GM12878 (cell line): Measurements from ENCODE around the gene CREB3L4. TPM values are rescaled to one million over a fixed set of nuclear protein-coding genes. Genes with fewer than 3 reads are reported as not detected.

Source experiments
- BCL3 ChIP-seq: IDR thresholded peaks from 2 replicates; pipeline ENCODE4 v1.6.1; 2011; ENCODE audit warnings: borderline replicate concordance, low read depth, mild to moderate bottlenecking, moderate library complexity, low read length; ENCODE audit not compliant: insufficient read depth, poor library complexity, severe bottlenecking
- CEBPZ ChIP-seq: fragments of 150-350 bp; IDR thresholded peaks from 2 replicates; pipeline ENCODE4 v1.6.1; 2016; ENCODE audit warnings: low read depth, low read length
- CREB1 ChIP-seq: IDR thresholded peaks from 2 replicates; pipeline ENCODE4 v1.6.1; 2012; ENCODE audit warnings: low read depth, mild to moderate bottlenecking, inconsistent platforms
- ESRRA ChIP-seq: IDR thresholded peaks from 2 replicates; pipeline ENCODE4 v1.6.1; 2012; ENCODE audit warnings: mild to moderate bottlenecking, low read length, improper control_type of control experiment
- GABPA ChIP-seq: IDR thresholded peaks from 2 replicates; pipeline ENCODE4 v1.6.1; 2014; ENCODE audit warnings: antibody characterized with exemption, low read depth, mild to moderate bottlenecking, inconsistent platforms
- HSF1 ChIP-seq: fragments of 150-350 bp; IDR thresholded peaks from 2 replicates; pipeline ENCODE4 v1.6.1; 2014; ENCODE audit warnings: mild to moderate bottlenecking, low read depth, low read length
- JUNB ChIP-seq: IDR thresholded peaks from 2 replicates; pipeline ENCODE4 v1.6.1; 2016; ENCODE audit warnings: antibody characterized with exemption, mild to moderate bottlenecking
- KDM1A ChIP-seq: fragments of 200-600 bp; sonication (generic); IDR thresholded peaks from 2 replicates; pipeline ENCODE4 v1.6.1; 2016; ENCODE audit warnings: borderline replicate concordance
- MAX ChIP-seq: IDR thresholded peaks from 2 replicates; pipeline ENCODE4 v1.6.1; 2012; ENCODE audit warnings: low read depth, low read length, improper control_type of control experiment
- NFYA ChIP-seq: IDR thresholded peaks from 2 replicates; pipeline ENCODE4 v1.6.1; 2011; ENCODE audit warnings: low read depth, mild to moderate bottlenecking, low read length, improper control_type of control experiment, borderline replicate concordance
- NKRF ChIP-seq: fragments of 450-650 bp; conservative IDR thresholded peaks from 2 replicates; pipeline ENCODE4 v1.6.1; 2017; ENCODE audit warnings: mild to moderate bottlenecking, moderate library complexity
- POLR2AphosphoS2 ChIP-seq: IDR thresholded peaks from 2 replicates; pipeline ENCODE4 v1.6.1; 2011; ENCODE audit warnings: low read depth, mild to moderate bottlenecking, low read length, improper control_type of control experiment, moderate library complexity
- POLR2AphosphoS5 ChIP-seq: IDR thresholded peaks from 2 replicates; pipeline ENCODE4 v1.6.1; 2011; ENCODE audit warnings: mild to moderate bottlenecking, low read length, inconsistent platforms
- SIN3A ChIP-seq: IDR thresholded peaks from 2 replicates; pipeline ENCODE4 v1.6.1; 2012; ENCODE audit warnings: low read depth, low read length, improper control_type of control experiment
- TAF1 ChIP-seq: IDR thresholded peaks from 2 replicates; pipeline ENCODE4 v1.6.1; 2011; ENCODE audit warnings: mild to moderate bottlenecking, low read depth, low read length, borderline replicate concordance
- ZNF217 ChIP-seq: fragments of 450-650 bp; IDR thresholded peaks from 2 replicates; pipeline ENCODE4 v1.6.1; 2017; ENCODE audit warnings: antibody characterized with exemption, mild to moderate bottlenecking
- polyA plus RNA-seq, 11 experiments: library from polyadenylated mRNA; depleted of rRNA in 4 of 11; unstranded in 6 of 11; stranded (reverse) in 5 of 11; fragments of >200 nt; fragmentation: Nextera tagmentation in 4 of 11; fragmentation: Illumina TruSeq in 1 of 11; extraction: Ambion mirVana in 4 of 11; extraction: Trizol in 1 of 11; gene quantifications; 1 replicate in 1 of 11; 2 replicates in 10 of 11; pipeline versions ENCODE4 v1.2.1 to v1.2.3, GENCODE V29; 2011 to 2016; ENCODE audit warnings: inconsistent platforms in 2 of 11, missing spikeins in 2 of 11, low read depth in 1 of 11
- total RNA-seq, 4 experiments: library from RNA; depleted of rRNA in 3 of 4; stranded (reverse); fragments of >200 nt in 3 of 4; fragmentation: Illumina TruSeq in 1 of 4; extraction: Trizol in 1 of 4; gene quantifications; 2 replicates each; pipeline versions ENCODE4 v1.2.1 to v1.2.3, GENCODE V29; 2013 to 2021

CREB3L4 gene
- total and polyA plus RNA-seq, 10 of the 15 experiments (the other 5 are each of a cell fraction or from before 2014, with no cell fraction given), result 9.7 to 14.0 (median 12.1) TPM

GRCh38 chr1:153958111-153958960, 9.4 kb upstream of the CREB3L4 start, which contains the start of gene CRTC2 (continued):
- TF ChIP-seq CEBPZ (no peak), HSF1 (no peak), NKRF (peak; percentile 91), JUNB (no peak), TAF1 (no peak; the same call in 1 of the 2 replicates), KDM1A (no peak), NFYA (no peak), MAX (peak; percentile 46), CREB1 (no peak), POLR2AphosphoS5 (peak; percentile 82), ZNF217 (no peak), POLR2AphosphoS2 (peak; percentile 96), SIN3A (0 out of 2 replicates have a peak, but pooled peaks have one; percentile 37), GABPA (no peak), BCL3 (peak; percentile 70), ESRRA (no peak)
